GM19328 (cell line): ENCODE data around the gene RGS9.
"Not testable (repeated sequence)": the region's sequence is repeated elsewhere in the genome, so short reads cannot be mapped to it uniquely, and the experiment has no call there.

Source experiments
- ATAC-seq: cut with Tn5 transposase; IDR thresholded peaks from one replicate; pipeline ENCODE4 v1.9.1; 2021; ENCODE audit warnings: mild to moderate bottlenecking, moderate library complexity; ENCODE audit not compliant: unreplicated experiment

The RGS9 gene

DNA sequence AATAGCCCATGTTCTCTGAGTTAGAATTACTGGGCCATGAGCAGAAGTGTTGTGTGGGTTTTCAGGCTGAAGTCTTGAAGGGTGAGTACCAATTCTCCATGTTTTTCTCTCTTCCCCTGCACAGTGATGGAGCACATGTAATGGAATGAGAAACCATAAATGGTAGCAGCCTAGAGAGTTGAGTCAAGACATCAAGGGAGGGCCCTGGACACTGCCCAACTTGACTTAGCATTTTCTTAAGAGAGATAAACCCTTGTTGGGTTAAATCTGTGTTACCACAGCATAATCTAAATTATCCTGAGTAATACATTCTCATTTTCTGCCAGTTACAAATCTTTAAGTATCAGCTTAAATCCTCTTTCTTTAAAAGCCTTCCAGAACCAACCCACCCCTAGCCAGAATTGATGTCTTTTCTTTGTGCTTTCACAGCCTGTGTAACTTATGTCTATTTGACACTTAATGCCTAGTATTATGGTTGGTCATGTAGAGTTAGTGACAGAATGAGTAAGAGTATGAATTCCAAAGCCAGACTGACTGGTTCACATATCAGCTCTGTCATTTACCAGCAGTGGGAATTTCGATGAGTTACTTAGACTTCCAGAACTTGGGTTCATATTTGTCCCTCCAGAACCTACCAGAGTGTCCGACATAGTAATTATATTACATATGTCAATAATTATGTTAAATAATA, 27.0 kb upstream of the RGS9 start:
- ATAC-seq = no peak

DNA sequence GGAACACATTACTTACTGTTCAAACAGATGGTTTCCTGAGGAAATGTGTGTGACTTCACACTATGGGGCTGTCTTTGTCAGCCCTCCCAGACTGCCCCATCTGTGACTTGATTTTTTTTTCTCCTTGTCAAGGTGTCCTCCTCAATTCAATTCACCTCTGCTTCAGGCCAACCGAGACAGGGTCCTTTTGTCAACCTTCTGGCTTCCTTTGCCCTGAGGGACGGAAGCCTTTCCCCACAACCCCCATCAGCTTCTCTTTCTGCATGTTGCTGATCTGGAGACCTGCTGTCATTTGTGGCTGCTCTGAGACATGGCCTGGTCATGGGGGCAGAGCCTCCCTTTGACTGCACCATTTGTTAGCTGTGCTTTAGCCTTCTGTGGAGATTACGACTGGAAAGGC, 21.3 kb upstream of the RGS9 start:
- ATAC-seq = no peak

DNA sequence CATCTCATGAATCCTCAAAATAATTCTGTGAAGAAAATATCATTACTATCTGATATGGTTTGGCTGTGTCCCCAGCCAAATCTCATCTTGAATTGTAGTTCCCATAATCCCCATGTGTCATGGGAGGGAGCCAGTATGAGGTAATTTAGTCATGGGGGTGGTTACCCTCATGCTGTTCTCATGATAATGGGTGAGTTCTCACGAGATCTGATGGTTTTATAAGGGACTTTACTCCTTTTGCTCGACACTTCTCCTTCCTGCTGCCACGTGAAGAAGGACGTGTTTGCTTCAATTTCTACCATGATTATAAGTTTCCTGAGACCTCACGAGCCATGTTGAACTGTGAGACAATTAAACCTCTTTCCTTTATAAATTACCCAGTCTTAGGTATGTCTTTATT, 20.7 kb upstream of the RGS9 start:
- ATAC-seq = not testable (repeated sequence)

DNA sequence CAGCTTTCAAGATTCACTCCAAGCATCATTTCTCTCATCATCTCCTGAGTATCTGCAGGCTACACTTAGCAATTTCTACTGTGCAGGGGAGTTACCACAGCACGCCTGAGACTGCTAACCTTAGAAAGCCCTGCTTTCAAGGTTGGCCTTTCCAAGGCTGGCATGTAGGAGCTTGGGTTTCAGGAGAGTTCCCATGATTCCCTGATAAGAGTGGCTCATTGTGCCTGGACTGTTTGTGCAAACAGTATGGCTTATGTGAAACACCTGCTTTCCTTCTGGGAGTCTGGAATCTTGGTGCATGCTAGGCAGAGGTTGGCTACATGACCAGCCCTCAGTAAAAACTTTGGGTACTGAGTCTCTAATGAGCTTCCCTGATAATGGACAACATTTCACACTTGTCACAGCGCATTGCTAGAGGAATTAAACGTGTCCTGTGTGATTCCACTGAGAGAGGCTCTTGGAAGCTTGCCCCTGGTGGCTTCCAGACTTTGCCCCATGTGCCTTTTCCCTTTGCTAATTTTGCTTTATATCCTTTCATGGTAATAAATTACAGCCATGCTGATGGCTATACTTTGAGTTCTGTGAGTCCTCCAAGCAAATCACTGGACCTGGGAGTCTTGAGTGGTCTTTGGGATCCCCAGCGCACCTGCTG, 19.7 kb upstream of the RGS9 start:
- ATAC-seq = no peak

DNA sequence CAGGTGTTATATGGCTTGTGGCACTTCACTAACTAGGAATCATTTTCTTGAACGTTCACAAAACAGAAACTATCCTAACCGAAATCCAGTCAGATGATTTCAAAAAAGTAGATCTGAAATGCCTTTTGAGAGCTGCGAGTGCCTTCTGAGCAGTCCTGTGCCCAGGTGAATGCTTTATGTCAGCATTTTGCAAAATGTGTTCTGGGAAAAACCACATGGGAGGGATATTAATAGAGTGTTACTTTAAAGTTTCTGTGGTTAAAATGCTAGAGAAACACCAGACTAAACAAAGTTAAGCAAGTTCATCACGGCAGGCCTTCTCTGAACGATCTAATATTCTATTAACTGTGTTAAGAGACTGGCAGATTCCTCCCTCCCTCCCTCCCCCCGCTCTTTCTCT, 15.8 kb upstream of the RGS9 start:
- no peak for ATAC-seq

DNA sequence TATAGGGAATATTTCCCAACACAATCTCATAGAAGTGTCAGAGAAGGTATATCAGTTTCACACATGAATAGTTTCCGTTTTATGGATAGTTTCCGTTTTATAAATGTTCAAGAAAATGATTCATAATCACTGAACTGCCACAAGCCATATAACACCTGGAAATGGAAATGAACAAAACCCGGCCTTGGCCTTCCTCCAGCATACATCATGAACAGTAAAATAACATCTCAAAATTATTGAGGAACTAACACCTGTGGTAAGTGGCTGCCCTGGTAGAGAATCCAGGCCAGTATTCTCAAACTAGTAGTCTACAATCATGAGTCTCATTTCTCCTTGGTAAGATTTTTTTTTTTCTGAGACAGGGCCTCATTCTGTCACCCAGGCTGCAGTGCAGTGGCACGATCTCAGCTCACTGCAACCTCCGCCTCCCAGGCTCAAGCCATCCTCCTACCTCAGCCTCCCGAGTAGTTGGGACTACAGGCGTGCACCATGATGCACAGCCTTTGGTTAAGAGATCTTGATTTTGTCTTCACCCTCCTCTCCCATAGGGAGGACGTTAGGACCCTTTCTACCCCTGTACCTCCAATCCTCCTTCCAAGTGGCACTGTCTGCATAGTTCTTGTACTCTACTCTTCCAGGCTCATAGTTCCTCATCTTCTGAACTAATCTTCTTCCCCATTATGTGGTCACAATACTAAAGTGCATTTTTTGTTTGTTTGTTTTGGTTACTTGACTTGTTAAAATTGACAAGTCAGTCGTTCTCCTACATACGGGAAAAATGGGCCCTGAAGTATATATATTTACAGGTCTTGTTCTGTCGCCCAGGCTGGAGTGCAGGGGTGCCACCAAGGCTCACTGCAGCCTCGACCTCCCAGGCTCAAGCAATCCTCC, 15.0 kb upstream of the RGS9 start:
- no peak for ATAC-seq

DNA sequence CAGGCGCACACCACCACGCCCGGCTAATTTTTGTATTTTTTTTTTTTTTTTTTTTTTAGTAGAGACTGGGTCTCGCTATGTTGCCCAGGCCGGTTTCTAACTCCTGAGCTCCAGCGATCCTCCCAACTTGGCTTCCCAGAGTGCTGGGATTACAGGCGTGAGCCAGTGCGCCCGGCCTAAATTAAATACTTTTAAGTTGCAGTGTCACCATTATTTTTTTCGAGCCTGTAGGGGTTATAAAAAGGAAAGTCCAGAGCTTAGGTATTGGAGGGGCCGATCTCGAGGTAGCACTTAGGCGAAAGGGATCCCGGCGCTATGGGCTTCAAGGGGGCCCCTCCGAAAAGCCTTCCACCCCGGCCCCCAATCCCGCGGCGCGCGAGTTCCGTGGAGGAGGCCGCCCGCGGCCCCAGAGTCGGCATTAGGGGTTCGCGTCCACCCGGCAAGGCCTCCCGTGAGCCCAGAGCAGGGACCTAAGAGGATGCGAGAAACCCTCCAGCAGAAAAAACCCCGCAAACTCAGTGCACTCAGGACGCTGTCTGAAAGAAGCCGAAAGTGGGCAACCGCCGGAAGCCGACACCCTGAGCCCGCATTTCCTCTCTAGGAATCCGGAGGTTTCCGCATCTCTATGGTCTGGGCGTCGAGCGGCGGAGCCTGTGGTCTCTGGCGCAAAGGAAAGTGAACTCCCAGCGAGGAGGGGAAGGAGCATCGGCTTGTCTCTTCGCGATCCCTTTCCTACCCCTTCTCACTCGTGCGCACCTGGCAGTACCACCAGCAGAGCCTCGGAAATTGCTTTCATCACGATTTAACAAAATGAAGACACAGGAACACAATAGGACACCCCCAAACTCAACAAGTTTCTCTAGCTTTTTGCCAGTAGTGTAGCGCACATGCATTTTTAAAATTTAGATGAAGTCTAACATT, 14.1 kb upstream of the RGS9 start:
- peak; percentile 80 for ATAC-seq

DNA sequence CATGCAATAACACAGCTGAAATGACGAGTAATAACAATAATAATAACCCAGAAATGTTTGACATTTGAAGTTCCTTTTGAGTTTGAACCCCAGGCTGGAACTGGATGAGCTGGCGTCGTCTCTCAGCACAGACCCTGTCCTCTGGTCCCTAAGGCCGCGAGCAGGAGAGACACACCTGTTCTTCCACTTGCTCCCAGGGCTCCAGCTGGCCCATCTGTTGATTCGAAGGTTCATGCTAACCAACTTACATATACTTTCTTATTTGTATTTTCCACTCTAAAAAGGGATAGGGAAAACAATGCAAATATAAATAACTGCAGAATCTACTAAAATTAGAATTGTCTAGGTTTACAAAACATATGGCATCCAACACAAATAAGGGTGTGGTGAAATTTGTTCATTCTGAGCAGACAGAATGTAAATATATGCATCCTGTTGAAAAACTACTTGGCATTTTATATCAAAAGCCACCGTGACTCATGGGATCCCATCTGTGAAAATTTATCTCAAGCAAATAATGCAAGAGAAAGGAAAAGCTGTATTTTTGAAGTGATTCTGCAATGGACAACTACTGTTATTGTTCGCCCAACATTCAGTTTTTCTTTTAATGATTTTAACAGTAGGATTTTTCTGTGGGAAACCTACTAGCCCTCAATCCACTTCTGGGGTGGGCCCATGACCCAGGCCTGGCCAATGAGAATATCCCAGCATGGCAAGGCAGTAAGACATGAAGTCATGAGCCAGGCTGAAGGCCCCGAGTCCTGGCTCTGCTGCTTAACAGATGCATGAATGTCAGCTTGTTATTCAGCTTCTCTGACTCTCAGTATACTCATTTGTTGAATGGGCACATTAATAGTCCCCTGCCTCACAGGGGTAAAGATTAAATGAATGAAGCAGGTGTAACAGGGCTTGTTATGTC, 13.2 kb upstream of the RGS9 start:
- ATAC-seq = no peak

DNA sequence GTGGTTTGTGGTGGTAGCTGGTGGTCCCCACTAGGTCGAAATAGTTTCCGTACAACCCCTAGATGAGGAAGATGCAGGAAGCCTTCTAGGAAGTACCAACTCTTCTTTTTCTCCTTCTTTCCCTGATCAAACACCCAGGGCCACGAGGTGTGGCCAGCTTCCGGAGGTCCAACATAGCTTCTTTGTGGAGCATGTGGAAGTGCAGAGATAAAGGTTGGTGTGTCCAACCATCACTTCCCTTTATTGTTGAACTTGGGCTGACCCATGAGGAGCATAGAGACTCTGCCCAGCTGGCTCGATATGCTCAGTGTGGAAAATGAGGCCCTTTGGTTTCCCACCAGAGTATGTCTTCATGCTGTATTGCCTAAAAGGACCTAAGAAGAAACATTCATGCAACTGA, 6.3 kb upstream of the RGS9 start:
- ATAC-seq = no peak

DNA sequence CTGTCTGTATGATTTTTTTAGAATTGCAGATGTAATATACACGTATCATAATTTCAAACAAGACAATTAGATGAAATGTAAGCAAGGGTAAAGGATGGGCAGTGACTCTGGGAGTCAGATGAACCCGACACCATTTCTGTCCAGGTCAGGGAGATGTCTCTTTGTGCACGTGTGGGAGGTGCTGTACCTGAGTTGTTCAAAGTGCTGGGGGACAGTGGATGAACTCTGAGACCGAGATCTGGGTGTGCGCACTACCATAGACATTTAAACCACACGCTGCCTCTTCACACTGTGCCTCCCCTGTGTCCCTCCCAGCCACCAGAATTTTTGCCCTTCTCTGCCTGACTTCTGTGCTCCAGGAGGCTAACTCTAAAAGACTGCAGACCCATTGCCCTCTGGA, 5.9 kb upstream of the RGS9 start:
- ATAC-seq = no peak

DNA sequence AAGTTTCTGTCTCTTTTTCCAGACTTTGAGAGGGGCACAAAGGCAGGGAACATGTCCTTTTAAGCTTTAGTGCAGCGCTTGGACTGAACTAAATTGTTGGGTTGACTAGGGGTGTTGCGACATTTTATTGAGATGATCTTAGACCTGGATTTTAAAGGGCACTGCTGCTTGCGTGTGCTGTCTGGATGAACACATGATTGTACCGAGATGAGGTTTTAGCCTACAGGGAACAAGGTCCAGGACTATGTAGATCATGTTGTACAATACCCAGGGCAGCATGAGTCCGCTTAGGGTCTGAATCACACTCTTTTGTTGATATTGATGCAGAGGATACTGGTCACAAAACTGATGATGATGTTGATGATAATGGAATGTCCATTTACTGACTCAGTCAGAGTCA, 5.2 kb upstream of the RGS9 start:
- no peak for ATAC-seq

DNA sequence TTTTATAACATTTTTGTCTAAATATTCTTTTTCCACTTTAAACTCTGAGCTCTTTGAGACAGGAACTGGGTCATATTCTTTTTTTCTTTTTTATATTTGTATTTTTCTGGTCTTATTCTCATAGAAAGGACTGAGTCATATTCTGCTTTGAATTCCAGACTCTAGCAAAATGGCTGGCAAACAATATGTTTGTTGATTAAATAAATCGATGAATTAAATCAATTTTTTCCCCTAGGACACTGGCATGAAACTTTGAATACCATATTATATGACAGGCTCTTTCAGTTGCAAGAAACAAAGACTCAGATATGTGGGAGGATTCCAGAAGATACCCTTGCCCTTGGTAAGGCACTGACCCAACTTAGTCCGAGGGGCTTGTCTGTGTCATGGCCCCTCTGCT, 3.1 kb upstream of the RGS9 start:
- ATAC-seq = no peak

DNA sequence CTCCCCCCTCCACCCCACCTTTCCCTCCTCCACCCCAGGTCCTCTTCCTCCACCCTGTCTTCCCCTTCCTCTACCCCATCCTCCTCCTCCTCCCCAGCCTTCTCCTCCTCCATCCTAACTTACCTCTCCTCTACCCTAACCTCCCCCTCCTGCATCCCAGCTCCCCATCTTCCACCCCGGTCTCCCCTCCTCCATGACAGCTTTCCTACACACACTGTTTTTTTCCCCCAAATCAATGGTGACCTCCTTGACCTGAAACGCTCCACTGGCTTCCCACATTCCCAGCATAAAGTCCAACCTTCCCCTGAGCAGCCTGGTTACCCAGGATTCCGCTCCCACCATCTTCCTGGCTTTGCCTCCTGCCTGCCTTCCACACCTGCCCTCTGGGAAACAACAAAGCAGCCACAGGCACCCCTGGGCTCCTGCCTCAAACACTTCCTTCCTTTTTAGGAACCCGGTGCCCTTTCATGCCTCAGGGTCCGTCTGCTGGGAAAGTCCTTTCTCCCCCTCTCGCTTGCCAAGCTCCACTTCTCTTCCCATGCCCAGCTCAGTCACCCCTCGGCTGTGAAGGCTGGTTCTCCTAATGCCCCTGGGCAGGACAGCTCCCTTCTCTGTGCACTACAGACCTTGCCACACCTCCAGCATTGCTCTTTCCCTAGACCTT, 2.1 kb downstream of the RGS9 start:
- ATAC-seq = no peak

DNA sequence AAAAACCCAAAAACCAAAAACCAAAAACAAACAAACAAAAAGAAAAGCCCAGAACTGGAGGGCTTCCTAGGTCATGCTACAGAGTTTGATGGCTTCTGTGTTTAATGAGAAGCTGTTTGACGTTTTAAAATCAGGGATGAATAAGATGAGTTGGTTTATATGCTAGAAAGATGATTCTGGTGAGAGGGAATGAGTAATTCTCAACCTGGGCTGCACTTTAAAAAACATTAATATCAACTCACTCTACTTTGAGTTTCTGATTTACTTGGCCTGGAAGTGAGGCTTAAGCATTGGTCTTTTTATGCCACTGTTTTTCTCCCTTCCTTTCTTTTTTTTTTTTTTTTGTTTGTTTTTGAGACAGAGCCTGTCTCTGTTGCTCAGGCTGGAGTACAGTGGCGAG, 5.1 kb downstream of the RGS9 start:
- no peak for ATAC-seq

DNA sequence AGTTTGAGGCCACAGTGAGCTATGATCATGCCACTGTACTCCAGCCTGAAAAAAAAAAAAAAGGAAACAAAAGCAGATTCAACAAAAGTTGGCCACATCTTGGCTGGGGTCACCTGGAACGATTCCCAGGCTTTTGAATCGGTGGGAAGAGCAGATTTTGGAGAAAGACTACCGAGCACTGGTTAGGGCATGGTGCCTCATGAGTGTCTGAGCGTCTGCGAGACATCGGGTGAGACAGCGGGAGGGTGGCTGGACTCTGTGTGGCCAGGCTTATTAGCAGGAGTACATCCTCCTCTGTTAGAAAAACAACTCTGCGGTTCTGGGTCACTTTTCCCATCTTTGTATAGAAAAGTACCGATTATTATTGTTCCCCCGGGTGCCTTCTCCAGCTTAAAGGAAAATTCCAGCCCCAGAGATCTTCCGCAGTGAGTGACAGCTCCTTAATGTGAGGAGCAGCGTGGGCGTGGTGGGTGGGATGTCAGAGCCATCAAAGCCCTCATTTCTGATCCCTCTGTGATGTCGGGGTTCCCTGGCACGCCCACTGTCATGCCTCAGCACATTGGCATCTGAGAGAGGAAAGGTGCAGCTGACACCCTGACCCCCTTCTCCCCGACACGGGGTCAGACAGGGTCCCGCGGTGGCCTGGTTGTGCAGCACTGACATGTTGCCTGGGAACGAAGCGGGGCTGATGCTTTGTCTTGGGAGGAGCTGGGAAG, 6.9 kb downstream of the RGS9 start:
- no peak for ATAC-seq

DNA sequence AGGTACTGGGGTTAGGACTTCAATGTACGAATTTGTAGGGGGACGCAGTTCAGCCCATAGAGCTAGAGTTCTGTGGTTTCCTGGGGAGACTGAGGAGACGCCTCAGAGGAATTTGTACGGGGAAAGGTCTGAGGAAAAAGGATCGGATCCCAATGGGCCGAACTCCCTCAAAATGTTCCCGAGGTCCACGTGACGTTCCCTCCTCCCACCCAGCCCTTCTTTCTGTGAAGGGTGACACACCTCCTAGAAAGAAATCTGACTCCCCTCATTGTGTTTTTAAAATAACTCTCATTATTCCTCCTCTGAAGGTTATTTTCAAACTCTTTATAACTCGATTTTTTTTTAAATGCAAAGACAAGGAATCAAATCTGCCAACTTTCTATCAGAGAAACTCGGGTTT, 8.6 kb downstream of the RGS9 start:
- no peak for ATAC-seq

DNA sequence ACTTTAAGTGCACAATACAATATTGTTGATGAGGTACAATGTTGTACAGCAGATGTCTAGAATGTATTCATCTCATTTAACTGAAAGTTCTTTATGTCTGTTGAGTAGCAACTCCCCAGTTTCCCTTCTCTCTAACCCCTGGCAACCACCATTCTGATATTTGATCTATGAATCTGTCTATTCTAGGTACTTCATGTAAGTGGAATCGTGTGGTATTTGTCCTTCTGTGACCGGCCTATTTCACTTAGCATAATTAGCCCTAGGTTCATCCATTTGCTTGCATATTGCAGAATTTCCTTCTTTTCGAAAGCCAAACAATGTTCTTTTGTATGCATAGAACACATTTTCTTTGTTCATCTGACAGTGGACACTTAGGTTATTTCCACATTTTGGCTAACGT, 10.8 kb downstream of the RGS9 start:
- ATAC-seq = no peak

DNA sequence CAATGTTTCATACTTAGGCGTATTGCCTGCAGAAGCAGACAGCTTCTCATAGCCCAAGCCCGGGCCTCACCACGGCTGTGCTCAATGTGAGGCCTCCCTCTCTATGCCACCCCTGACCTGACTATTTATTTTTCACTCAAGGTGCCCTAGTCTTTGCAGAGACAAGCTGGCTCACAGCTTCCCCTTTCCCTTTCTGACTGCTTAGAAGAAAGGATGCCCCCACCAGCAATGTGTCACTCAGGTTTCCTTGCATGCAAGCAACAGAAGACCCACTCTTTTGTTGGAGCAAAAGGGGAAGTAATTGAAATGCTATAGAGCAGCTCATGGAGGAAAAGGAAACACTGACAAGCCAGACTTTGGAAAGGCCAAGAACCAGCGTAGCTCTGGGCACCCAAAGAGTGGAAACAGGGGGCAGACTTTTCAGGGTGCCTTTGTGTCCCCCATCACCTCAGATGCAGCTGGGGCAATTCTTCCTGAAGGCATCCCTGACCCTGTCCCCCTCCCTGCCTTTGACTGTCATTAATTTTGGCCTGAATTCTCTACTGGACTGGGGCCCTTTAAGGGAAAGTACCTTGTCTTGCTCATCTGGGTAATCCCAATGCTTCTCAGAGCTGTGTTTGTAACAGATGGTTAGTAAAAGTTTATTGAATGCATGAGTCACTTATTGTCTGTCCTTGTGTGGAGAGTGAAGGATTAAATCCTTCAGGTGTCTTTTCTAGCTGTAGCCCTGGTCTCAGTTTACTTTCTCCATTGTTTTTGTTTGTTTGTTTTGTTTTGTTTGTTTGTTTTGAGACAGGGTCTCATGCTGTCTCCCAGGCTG, 17.8 kb downstream of the RGS9 start:
- peak; percentile 65 for ATAC-seq
